Measurements from ENCODE around the gene LAMC2.

The LAMC2 gene

GRCh38 chr1:183185941-183186490 is at the start of gene LAMC2:
Gene LAMC2, plus strand, starts transcription at chr1:183186264. Its CDS starts 89 bp downstream, at chr1:183186353.
- DNase-seq (ENCODE audit: low read depth): peak; percentile 98
- peak; percentile 38 for TF ChIP-seq CTCF (IDR thresholded peaks at IDR 0.05; ENCODE audit: insufficient read depth, low read depth, low read length, missing control alignments)
- peak within 1 kb of the TSS; percentile 90 for H3K4me3 ChIP-seq (ENCODE audit: low read length)

- DNase-seq (ENCODE audit: low read depth): peak; percentile 33
- no peak for TF ChIP-seq CTCF (IDR thresholded peaks at IDR 0.05; ENCODE audit: insufficient read depth, low read depth, low read length, missing control alignments)
- no peak overlapping the region for H3K4me3 ChIP-seq (ENCODE audit: low read length)
Observed at GRCh38 chr1:183137782-183138181, 48.3 kb upstream of the LAMC2 start.

GRCh38 chr1:183138301-183138700 is 47.8 kb upstream of the LAMC2 start:
- DNase-seq (ENCODE audit: low read depth): peak; percentile 47

DNA sequence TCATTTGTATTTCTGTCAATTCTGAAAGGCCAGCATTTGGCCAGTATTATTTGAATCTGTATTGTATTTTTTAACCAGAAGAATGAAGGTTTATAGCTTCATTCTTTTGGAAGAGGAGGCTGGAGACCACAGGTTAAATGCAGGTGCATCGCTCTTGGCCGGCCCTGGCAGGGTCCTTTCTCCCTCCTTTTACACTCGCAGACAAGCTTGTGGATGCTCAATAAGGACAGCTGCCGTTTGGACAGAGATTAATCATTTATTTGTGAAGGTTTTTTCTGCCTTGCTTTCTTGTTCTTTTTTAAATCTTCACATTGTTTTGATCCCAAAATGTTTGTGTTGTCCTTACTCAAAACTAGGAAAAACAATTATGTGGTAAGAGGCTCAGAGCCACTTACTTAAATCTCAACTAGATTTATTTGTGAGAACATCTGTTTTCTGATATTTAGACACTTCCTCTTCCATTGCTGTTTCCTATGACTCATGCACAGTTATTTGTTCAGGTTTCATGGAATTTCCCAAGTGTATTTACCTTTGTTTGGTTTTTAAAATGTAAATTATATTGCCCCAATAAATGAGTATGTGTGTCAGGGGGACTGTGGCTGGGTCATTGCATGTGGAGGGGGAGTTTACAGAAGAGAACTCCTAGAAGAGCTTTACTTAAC is 46.7 kb upstream of the LAMC2 start:
- DNase-seq (ENCODE audit: low read depth): peak; percentile 68
- no peak overlapping the region for H3K4me3 ChIP-seq (ENCODE audit: low read length)
- TF ChIP-seq CTCF (IDR thresholded peaks at IDR 0.05; ENCODE audit: insufficient read depth, low read depth, low read length, missing control alignments): no peak

More at GRCh38 chr1:183138301-183138700, 47.8 kb upstream of the LAMC2 start:
- no peak overlapping the region for H3K4me3 ChIP-seq (ENCODE audit: low read length)
- no peak for TF ChIP-seq CTCF (IDR thresholded peaks at IDR 0.05; ENCODE audit: insufficient read depth, low read depth, low read length, missing control alignments)

DNA sequence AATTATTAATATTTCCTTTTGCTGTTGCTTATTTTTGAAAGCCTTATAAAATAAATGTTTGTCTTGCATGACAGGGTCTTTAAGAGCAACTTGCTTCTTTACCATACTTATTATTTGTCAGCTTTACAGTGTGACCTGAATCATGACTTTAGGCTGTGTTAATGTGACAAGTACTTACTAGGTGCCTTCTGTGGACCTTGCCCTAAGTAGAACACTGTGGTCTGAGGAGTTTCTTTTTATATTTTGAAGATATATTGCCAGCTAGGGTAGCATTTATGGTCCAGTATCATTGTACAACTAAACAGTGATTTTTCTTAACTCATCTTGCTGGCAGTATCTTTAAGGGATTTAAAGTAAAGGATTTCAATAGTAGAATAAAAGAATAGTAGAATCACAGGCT is 45.4 kb upstream of the LAMC2 start:
- DNase-seq (ENCODE audit: low read depth): no peak
- H3K4me3 ChIP-seq (ENCODE audit: low read length): no peak overlapping the region
- TF ChIP-seq CTCF (IDR thresholded peaks at IDR 0.05; ENCODE audit: insufficient read depth, low read depth, low read length, missing control alignments): no peak

GRCh38 chr1:183142171-183142570 is 43.9 kb upstream of the LAMC2 start:
- no peak overlapping the region for H3K4me3 ChIP-seq (ENCODE audit: low read length)
- no peak for TF ChIP-seq CTCF (IDR thresholded peaks at IDR 0.05; ENCODE audit: insufficient read depth, low read depth, low read length, missing control alignments)
- no peak for DNase-seq (ENCODE audit: low read depth)

Measured in epithelial cell of esophagus (primary cell).